GM12872 (cell line): ENCODE results near the gene CDC42.

ENCODE experiments used
- TF ChIP-seq, protein P1 (sequence below): IDR thresholded peaks from 3 replicates; pipeline ENCODE4 v1.5.1; 2011; ENCODE audit warnings: low read depth, mild to moderate bottlenecking, low read length, moderate library complexity; ENCODE audit not compliant: insufficient read depth

CDC42 gene

DNA sequence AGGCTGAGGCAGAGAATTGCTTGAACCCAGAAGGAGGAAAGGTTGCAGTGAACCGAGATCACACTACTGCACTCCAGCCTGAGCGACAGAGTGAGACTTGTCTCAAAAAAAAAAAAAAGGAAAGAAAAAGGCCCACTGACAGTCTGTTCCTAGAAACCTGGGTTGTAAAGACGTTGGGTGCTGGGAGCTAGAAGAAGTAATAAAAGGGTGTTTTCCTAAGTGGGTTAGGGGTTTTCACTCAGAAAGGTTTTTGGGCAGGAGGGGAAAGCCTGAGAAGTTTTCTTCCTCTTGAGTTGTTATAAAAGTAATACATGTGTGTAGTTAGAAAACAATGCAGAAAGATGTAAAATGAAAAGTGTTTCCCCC, 25.6 kb upstream of the CDC42 start:
- TF ChIP-seq, protein P1, sequence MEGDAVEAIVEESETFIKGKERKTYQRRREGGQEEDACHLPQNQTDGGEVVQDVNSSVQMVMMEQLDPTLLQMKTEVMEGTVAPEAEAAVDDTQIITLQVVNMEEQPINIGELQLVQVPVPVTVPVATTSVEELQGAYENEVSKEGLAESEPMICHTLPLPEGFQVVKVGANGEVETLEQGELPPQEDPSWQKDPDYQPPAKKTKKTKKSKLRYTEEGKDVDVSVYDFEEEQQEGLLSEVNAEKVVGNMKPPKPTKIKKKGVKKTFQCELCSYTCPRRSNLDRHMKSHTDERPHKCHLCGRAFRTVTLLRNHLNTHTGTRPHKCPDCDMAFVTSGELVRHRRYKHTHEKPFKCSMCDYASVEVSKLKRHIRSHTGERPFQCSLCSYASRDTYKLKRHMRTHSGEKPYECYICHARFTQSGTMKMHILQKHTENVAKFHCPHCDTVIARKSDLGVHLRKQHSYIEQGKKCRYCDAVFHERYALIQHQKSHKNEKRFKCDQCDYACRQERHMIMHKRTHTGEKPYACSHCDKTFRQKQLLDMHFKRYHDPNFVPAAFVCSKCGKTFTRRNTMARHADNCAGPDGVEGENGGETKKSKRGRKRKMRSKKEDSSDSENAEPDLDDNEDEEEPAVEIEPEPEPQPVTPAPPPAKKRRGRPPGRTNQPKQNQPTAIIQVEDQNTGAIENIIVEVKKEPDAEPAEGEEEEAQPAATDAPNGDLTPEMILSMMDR, result no peak

DNA sequence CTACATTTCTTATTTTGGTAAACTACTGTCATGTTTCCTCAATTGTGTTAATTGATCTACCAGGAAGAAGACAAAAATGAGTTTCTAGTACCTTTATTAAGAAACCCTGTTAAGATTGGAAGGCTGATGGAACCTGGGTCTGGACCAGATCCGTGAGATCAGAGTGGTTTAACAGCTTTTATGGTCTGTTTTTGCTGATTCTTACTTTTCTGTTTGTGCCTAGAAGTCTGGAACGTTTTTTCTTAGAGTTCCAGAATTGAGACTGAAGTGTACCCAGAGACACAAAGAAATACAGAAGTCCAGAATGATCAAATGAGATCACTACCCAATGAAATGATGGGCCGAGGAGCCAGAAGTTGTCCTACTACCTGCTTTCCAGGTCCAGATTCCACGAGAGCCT, 22.5 kb upstream of the CDC42 start:
- TF ChIP-seq, protein P1, result no peak

DNA sequence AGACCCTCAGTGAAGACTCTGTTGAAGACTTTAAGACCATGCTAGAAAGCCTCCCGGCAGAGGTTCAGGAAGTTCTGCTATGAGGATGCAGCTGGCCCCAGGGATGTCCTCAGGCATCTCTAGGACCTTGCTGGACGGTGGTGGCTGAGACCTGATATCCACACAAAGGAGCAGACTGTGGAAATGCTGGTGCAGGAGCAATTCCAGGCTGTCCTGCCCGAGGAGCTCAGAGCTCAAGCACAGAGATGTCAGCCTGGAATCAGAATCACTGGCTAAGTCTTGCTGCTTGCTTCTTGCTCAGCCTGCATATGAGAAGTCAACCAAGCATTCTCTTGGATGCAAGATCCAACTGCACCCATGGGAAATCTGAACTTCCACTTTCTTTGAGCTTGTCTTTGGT, 22.0 kb upstream of the CDC42 start:
- TF ChIP-seq, protein P1, result no peak

DNA sequence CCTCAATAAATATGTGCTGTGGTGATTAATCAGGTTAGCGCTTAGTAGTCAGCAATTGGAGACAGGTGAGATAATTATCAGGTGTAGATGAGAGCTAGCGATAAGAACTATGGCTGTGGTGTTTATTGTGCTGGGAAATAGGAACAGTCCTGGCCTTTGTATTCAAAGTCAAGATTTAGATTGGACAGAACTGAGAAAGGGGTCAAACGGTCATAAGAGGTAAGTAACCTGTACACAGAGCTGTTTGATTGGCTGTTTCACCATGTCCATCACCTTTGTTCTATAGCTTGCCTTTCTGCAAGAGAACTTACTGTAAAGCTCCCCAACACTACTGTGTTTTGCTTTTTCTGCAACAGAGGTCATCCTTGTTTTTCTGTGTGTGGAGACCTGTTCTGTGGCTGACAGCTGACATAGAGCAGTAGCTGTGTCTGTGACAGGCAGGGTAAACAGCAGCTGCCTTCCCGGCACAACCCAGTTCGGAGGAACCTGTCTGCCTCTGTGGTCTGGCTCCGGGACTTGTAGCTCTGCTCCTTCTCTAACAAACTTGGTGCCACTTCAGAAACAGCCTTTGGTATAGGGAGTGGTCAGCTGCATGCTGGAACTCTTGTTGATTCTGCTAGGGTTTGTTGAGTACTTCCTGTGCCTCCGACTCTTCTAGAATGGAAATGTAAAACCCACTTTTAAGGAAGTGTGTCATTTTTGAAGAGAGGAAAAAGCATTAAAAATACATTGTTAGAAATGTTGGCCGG, 21.1 kb upstream of the CDC42 start:
- TF ChIP-seq, protein P1, result no peak

DNA sequence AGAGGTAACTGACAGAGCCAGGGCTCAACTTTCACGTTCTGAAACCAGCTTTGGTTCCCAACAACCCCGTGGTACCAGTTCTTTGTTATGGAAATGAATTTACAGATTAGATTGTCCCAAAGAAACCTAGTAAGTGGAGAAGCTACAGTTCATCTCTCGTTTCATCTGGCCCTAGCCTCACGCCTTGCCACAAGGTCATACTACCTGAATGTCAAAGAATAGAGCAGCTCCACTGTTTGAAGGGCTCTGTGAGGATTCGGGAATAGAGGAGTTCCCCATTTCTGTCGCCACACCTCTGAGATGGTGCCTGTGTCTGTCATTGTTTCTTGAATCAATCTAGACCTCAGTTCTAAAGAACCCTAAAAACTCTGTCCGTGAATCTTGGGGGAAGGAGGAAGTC, 15.0 kb upstream of the CDC42 start:
- TF ChIP-seq, protein P1, result no peak

DNA sequence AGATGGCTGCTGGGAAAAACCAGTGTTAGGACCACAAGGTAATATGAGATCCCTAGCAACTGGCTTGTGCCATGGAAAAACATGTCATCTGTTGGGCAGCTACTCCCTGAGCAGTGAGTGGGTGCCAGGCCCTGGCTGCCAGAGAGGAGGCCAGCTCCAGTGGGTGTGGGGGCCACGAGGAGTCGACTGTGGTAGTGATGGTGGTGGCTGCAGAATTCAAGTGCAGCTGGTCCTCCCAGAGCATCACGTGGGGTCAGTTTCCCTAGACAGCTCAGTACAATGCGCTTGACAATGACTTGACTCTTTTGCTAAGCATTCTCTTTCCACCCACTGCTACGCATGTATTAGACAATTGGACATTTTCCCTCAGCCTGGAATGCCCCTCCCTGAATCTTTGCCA, 14.5 kb upstream of the CDC42 start:
- TF ChIP-seq, protein P1, result no peak

DNA sequence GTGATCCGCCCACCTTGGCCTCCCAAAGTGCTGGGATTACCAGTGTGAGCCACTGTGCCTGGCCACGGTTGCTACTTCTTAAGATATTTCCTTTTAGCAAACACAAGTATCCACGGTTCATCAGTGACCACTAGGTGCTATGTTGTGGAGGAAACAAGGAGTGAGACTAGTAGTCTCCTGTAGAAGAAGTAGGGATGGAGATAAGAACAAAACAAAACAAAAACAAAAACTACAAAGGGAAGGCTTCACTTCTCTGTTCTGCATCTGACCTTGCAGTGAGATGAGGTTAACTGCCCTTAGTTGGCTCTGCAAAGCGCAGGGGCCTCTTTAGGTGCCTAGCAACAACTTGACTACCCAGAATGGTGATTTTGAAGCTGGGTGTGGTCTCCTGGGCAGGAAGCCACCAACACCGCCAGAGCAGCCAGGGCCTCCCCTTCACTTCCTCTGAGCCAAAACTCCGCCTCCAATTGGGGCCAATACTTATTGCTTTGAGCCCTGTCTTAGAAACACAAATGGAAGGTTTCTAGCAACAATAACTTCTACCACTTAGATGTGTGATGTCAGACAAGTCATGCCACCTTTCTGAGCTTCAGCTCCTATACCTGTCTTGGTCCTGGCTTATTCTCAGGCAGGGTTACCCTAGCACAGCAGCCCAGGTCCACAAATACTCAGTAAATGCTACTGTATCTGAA, 12.8 kb upstream of the CDC42 start:
- TF ChIP-seq, protein P1, result no peak
